Endothelial cell of umbilical vein (primary cell): ENCODE measurements around the gene PPP1R13L. TPM values are rescaled to one million over a fixed set of nuclear protein-coding genes. Genes with fewer than 3 reads are reported as not detected.

Experiments
- BruUV-seq: library from RNA; stranded (reverse); fragments of 400-500 nt; replicated peaks from 2 replicates; lab custom pipeline; 2021; lab: Mats Ljungman, UMichigan
- CTCF ChIA-PET: fragments of 300-600, 350-600 bp; sonication (Branson Sonifier 250); formaldehyde crosslinking; loops from one replicate; lab custom pipeline; 2021; ENCODE audit warnings: antibody characterized with exemption, inconsistent platforms; lab: Charles Lee
- POLR2A ChIA-PET: fragments of 300-600, 350-600 bp; sonication (Branson Sonifier 250); formaldehyde crosslinking; loops from one replicate; lab custom pipeline; 2021; ENCODE audit warnings: antibody characterized with exemption, inconsistent platforms; lab: Charles Lee
- DNase-seq: peaks from one replicate; pipeline ENCODE4 v3.0.0-alpha.2; 2011; ENCODE audit warnings: low read depth, low spot score
- FAIRE-seq: peaks from 2 replicates; lab custom pipeline; 2011; peaks lifted over from hg19 to GRCh38; lab: Jason Lieb, UNC
- H2AFZ ChIP-seq: 2 replicates; pipeline ENCODE4 v1.6.0; 2012; ENCODE audit warnings: low read depth, low read length, control low read depth, inconsistent platforms
- H3K27ac ChIP-seq: 2 replicates; pipeline ENCODE4 v1.5.1; 2011; ENCODE audit warnings: low read depth, mild to moderate bottlenecking, control low read depth, low read length, moderate library complexity; ENCODE audit not compliant: insufficient read depth
- H3K27me3 ChIP-seq, 2 experiments: 2 replicates each; pipeline versions ENCODE4 v1.6.0 to v1.6.1; 2011; ENCODE audit warnings: low read length in 2 of 2, mixed read lengths in 1 of 2; ENCODE audit not compliant: control insufficient read depth in 2 of 2, insufficient read depth in 2 of 2
- H3K36me3 ChIP-seq, 2 experiments: 2 replicates in 1 of 2; 3 replicates in 1 of 2; pipeline ENCODE4 v1.5.1; 2011; ENCODE audit warnings: low read length in 2 of 2, mild to moderate bottlenecking in 1 of 2, moderate library complexity in 1 of 2; ENCODE audit not compliant: control insufficient read depth in 2 of 2, insufficient read depth in 2 of 2; ENCODE audit errors: extremely low read depth in 1 of 2
- H3K4me1 ChIP-seq: 3 replicates; pipeline ENCODE4 v1.5.1; 2011; ENCODE audit warnings: mild to moderate bottlenecking, low read length; ENCODE audit not compliant: control insufficient read depth, insufficient read depth; ENCODE audit errors: extremely low read depth
- H3K4me2 ChIP-seq: 2 replicates; pipeline ENCODE4 v1.6.1; 2011; ENCODE audit warnings: low read length, control low read depth, mixed read lengths; ENCODE audit not compliant: insufficient read depth
- H3K4me3 ChIP-seq, 3 experiments: fragments of 200-600 bp in 1 of 3; sonication (generic), shearing (Covaris generic) in 1 of 3; replicated peaks in 1 of 3; 2 replicates each; pipeline ENCODE4 v1.5.1; 2011 to 2016; ENCODE audit warnings: control low read depth in 3 of 3, low read length in 3 of 3, mild to moderate bottlenecking in 2 of 3, inconsistent platforms in 1 of 3, low read depth in 1 of 3, moderate library complexity in 1 of 3; ENCODE audit not compliant: insufficient read depth in 1 of 3
- H3K79me2 ChIP-seq: 2 replicates; pipeline ENCODE4 v1.6.0; 2012; ENCODE audit warnings: low read length, inconsistent platforms; ENCODE audit not compliant: control insufficient read depth, insufficient read depth
- H3K9ac ChIP-seq: replicated peaks from 2 replicates; pipeline ENCODE3; 2011; ENCODE audit warnings: low read length, control low read depth; ENCODE audit not compliant: insufficient read depth; ENCODE audit errors: extremely low read depth
- H3K9me1 ChIP-seq: replicated peaks from 3 replicates; pipeline ENCODE4 v1.6.0; 2011; ENCODE audit warnings: mild to moderate bottlenecking, low read length; ENCODE audit not compliant: control insufficient read depth, insufficient read depth; ENCODE audit errors: extremely low read depth
- H3K9me3 ChIP-seq: replicated peaks from 2 replicates; pipeline ENCODE4 v1.5.1; 2012; ENCODE audit warnings: low read length, inconsistent platforms; ENCODE audit not compliant: control insufficient read depth, insufficient read depth
- H4K20me1 ChIP-seq: replicated peaks from 2 replicates; pipeline ENCODE3; 2011; ENCODE audit warnings: mild to moderate bottlenecking, low read length; ENCODE audit not compliant: control insufficient read depth, insufficient read depth; ENCODE audit errors: extremely low read depth
- EZH2 ChIP-seq: IDR thresholded peaks from 2 replicates; pipeline ENCODE4 v1.6.1; 2012; ENCODE audit warnings: borderline replicate concordance, low read depth, mild to moderate bottlenecking, moderate library complexity, low read length, inconsistent platforms; ENCODE audit not compliant: severe bottlenecking
- FOS ChIP-seq: IDR thresholded peaks from 2 replicates; pipeline ENCODE4 v1.6.1; 2011; ENCODE audit warnings: mild to moderate bottlenecking, low read length, moderate library complexity, borderline replicate concordance; ENCODE audit not compliant: insufficient read depth
- JUN ChIP-seq: IDR thresholded peaks from 2 replicates; pipeline ENCODE4 v1.6.1; 2011; ENCODE audit warnings: borderline replicate concordance, low read depth; ENCODE audit not compliant: insufficient read length, insufficient read depth
- MYC ChIP-seq: IDR thresholded peaks from one replicate; pipeline ENCODE4 v1.6.1; 2011; ENCODE audit warnings: mild to moderate bottlenecking, low read depth, low read length
- POLR2A ChIP-seq: IDR thresholded peaks from 2 replicates; pipeline ENCODE4 v1.6.1; 2012; ENCODE audit warnings: low read depth, mild to moderate bottlenecking, control low read depth, low read length
- POLR2AphosphoS5 ChIP-seq: IDR thresholded peaks from 2 replicates; pipeline ENCODE4 v1.6.1; 2012; ENCODE audit warnings: low read depth, mild to moderate bottlenecking, control low read depth, low read length, moderate library complexity; ENCODE audit not compliant: insufficient read depth
- dilution Hi-C: fragments of 300-500 bp; cut with MboI; formaldehyde crosslinking; loops from one replicate; pipeline ENCODE4 v1.15.0; 2019; ENCODE audit warnings: low sequenced_read_pairs; ENCODE audit not compliant: extremely low pct_ligation_motif_present
- intact Hi-C: fragments of 100-400 bp; cut with micrococcal nuclease; formaldehyde crosslinking; loops from one replicate; pipeline ENCODE4 v1.10.0; 2022
- polyA plus RNA-seq, 4 experiments: library from polyadenylated mRNA; depleted of rRNA in 3 of 4; stranded (reverse) in 3 of 4; unstranded in 1 of 4; fragments of >200 nt; gene quantifications; 2 replicates each; pipeline versions ENCODE4 v1.2.1 to v1.2.3, GENCODE V29; 2011 to 2012; ENCODE audit warnings: missing spikeins in 1 of 4
- total RNA-seq: library from RNA; stranded (reverse); gene quantifications from 2 replicates; pipeline ENCODE4 v1.2.3, GENCODE V29; 2021

Gene PPP1R13L
- total and polyA plus RNA-seq, 2 donors (not counting 3 experiments of a cell fraction or from before 2014, with no cell fraction given) = 28.5 to 77.4 TPM

DNA sequence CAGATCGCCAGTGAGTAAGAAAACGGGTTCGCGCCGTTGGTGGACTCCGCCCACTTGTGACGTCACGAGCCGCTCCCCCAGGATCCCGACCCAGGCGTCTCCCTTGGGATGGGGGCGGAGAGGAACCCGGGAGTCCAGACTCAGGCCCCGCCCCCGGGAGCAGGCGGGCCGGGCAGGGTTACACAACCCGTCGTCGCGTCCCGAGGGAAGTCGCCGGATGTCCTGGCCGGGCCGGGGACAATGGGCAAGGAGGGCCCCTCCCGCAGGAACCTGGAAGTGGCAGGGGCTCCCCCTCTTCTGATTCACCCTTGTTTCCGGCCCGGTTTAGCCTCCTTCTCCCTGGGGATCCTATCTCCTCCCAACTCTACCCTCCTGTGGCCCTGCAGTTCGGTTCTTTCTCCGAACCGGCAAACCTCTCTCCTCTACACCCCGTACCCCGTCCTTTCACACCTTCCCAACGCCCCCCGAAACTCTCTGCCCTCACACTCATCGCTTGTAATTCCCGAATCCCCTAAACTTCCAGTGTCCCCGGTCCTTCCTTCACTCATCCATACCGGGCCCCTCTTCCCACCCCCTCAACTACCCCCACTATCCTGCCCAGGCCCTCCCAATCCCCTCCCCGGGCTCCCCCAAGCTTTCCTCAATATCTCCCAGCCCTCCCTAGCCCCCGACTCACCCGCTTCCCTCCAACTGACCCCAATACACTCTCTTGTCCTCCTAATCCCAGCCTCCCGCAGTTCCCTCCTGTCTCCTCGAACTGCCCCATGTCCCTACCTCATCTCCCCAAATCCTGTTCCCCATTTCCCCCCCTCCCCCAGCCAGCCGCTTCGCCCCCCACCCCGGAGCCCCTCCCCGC lies 38.8 kb upstream of the PPP1R13L start:
- H3K4me3 ChIP-seq = peak overlapping the region in 2 of 3 experiments; percentile 25 to 39
- no peaks in the 10 kb centered on the region for H3K9me1 ChIP-seq
- peak overlapping the region; percentile 60 for H3K4me2 ChIP-seq
- H3K4me1 ChIP-seq = peaks cover 17% of the 10 kb centered on the region
- ChIA-PET POLR2A (no interaction called here), CTCF (interaction anchor here (8.6 kb wide), 1 partner anchor 35 kb away, joined by 891 read pairs; no protein-coding TSS in a partner anchor)
- DNase-seq (peak; percentile 93), FAIRE-seq (peak; percentile 98)
- peak overlapping the region; percentile 12 for H2AFZ ChIP-seq
- H3K36me3 ChIP-seq = no peaks in the 10 kb centered on the region
- no peaks in the 10 kb centered on the region for H3K27me3 ChIP-seq
- H3K9ac ChIP-seq = peak overlapping the region; percentile 88
- intact Hi-C loops (loop anchor here (1.0 kb wide), 3 partner anchors 12 to 35 kb away; partner anchors contain the start of gene FOSB), dilution Hi-C loops (no loop called here)
- peak overlapping the region; percentile 89 for H3K27ac ChIP-seq
- TF ChIP-seq JUN (peak; percentile 67), POLR2AphosphoS5 (peak; percentile 93), FOS (peak; percentile 90), EZH2 (no peak), MYC (no peak), POLR2A (peak; percentile 44)
- no peaks in the 10 kb centered on the region for H3K79me2 ChIP-seq
- no peaks in the 10 kb centered on the region for H3K9me3 ChIP-seq
- no peaks in the 10 kb centered on the region for H4K20me1 ChIP-seq
- BruUV-seq = TSS peak; percentile 69
